Omental fat pad (tissue), 4 donors: ENCODE measurements around the gene ATP6V1F. TPM values are rescaled to one million over a fixed set of nuclear protein-coding genes. Genes with fewer than 3 reads are reported as not detected.

Experiments used
- ATAC-seq: fragments of 150-250 bp; one replicate; pipeline ENCODE4 v1.9.1; 2016; ENCODE audit warnings: mild to moderate bottlenecking, moderate library complexity; ENCODE audit not compliant: low FRiP score
- DNase-seq: peaks from one replicate; pipeline ENCODE4 v3.0.0-alpha.2; 2019; ENCODE audit warnings: low spot score
- total RNA-seq, 4 donors: library from RNA; depleted of rRNA; stranded (reverse); fragments of >200 nt; gene quantifications; one replicate each; pipeline ENCODE4 v1.1.0, GENCODE V29; 2016
- TF ChIP-seq, protein P1 (sequence below), 3 donors: fragments of 450-650 bp; IDR thresholded peaks; one replicate each; pipeline ENCODE4 v1.5.1; 2016 to 2017; ENCODE audit warnings: antibody characterized with exemption in 3 of 3, mild to moderate bottlenecking in 3 of 3, moderate library complexity in 2 of 3

Gene ATP6V1F
- total RNA-seq, 4 donors from 2014 or later: 86.7 to 186 (median 133) TPM

DNA sequence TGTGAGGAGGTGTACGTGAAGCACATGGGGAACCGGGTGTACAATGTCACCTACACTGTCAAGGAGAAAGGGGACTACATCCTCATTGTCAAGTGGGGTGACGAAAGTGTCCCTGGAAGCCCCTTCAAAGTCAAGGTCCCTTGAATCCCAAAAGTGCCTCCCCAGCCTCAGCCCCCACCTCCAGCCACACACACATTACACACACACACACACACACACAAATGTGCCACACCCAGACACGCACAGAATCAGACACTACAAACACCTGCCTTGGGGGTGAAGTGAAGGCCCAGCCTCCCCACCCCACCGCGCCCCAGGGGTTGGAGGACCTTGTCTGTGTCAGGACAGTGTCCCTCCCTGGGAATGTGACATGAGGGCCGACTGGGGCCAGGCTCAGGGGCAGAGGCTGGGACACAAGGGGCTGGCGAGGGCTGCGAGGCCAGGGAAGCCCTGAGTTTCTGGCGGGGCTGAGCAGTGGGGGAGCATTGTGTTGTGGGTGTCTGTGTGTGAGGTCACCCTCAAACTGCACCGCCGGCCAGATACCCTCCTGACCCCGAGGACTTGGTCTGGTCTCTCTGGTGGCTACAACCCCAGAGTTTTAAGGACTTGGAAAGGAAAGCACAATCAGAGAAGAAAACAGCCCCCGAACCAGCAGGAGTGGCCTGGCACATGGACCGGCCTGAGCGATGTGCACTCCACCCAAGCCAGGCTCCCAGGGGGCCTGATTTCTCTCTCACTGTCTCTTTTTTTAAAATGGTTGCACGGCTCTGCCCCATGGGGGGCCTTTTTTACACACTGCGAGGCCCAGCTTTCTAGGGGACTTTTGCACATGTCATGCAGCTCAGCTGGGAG, 4.0 kb upstream of the ATP6V1F start:
- no peak for ATAC-seq
- TF ChIP-seq, protein P1, sequence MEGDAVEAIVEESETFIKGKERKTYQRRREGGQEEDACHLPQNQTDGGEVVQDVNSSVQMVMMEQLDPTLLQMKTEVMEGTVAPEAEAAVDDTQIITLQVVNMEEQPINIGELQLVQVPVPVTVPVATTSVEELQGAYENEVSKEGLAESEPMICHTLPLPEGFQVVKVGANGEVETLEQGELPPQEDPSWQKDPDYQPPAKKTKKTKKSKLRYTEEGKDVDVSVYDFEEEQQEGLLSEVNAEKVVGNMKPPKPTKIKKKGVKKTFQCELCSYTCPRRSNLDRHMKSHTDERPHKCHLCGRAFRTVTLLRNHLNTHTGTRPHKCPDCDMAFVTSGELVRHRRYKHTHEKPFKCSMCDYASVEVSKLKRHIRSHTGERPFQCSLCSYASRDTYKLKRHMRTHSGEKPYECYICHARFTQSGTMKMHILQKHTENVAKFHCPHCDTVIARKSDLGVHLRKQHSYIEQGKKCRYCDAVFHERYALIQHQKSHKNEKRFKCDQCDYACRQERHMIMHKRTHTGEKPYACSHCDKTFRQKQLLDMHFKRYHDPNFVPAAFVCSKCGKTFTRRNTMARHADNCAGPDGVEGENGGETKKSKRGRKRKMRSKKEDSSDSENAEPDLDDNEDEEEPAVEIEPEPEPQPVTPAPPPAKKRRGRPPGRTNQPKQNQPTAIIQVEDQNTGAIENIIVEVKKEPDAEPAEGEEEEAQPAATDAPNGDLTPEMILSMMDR (IDR thresholded peaks at IDR 0.05): no peak
- no peak for DNase-seq

DNA sequence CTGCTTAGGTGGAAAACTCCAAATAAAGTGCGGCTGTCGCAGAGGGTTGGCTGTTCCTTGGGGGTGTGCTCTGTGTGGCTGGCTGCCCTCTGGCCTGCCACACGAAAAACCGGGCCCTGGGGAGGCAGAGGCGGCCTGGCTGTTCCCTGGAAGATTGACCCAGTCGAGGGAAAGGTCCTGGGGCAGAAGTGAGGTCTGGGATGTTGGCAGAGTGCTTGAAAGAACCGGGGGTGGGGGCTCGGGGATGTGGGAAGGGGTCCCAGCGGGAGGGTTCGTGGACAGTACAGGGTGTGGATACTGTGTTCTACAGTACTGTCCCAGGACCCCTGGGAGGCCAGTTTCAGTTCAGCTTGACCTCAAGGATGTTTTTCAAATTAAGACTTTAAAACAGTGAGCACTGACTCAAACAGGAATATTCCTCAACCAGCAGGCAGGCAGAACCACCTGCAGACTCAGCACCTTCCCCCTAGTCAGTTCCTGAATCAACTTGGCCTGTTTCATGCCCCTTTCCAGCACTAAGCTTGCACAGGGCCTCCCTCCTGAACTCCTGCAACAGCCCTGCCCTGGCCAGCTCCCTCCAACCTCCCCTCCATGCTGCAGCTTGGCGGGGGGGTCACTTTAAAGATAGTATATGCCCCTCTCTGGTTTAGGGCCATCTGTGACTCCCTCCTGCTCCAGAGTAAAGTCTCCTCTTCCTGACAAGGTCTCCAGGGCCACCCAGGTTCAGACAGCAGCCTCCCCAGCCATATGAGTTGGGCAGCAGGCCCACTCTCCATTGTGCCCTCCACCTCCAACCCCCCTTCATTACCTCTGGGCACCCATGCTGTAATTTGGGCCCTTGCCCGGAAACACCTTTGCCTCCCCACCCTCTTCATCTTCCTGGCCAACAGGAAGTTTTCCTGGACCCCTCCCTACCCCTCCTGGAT, 3.2 kb upstream of the ATP6V1F start:
- DNase-seq (no peak), ATAC-seq (no peak)
- TF ChIP-seq, protein P1 (IDR thresholded peaks at IDR 0.05): no peak

DNA sequence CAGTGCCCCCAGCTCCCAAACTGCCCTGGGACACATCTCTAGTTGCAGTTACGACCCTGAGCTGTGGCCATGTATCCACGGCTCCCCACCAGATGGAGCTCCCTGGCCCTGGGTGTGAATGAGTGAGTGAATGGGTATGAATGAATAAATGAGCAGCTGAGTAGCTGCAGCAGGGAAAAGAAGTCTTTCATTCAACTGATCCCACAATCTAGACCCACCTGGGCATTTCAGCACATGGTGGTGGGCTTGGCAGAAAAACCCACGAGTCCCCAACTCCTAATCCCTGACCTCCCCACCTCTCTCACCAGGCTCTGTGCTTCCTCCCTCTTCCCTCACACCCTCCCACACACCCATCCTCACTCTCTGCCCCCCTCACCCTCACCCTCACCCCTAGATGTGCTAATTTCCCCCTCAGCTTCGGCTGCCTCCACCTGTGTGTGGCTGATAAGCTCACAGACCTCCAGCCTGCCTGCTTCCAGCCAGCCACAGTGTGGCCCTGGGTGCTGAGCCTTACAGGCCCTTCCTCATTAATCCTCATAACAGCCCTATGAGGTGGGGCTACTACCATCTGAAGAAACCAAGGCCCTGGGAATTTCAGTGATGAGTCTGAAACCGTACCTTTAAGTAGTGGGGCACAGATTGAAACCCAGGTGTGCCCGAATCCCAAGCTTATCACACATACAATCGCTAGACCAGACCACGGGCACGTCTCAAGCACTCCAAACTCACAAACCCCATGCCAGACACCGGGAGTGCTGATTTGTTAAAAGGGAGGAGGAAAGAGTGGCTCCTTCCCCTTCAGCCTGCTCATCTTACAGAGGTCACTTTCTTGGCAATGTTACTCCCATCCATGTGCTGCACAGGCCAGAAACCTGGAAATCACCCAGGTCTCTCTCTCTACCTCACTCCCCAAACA, 2.2 kb upstream of the ATP6V1F start:
- peak; percentile 1 for ATAC-seq
- no peak for DNase-seq
- TF ChIP-seq, protein P1 (IDR thresholded peaks at IDR 0.05): no peak

DNA sequence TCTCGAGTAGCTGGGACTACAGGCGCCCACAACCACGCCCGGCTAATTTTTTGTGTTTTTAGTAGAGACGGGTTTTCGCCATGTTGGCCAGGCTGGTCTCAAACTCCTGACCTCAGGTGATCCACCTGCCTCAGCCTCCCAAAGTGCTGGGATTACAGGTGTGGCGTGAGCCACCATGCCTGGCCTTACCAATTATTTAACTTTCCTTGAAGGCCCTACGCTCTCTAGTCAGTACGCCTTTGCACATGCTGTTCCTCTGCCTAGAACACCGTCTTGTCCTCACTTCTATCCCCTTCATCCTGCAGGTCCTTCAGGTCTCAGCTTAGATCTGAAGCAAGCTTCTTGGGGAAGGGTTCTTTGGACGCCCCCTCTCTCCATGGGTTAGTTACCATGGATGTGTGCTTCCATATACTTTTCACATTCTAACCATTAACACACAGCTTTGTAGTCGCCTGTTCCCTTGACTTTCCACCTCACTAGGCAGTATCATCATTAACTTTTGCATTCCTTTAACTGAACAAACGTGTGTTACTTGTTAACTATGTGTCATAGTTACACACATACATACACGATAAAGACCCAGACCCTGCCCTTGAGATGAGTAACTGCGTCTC, 592 bp upstream of the ATP6V1F start:
- no peak for ATAC-seq
- no peak for DNase-seq
- TF ChIP-seq, protein P1 (IDR thresholded peaks at IDR 0.05): no peak

DNA sequence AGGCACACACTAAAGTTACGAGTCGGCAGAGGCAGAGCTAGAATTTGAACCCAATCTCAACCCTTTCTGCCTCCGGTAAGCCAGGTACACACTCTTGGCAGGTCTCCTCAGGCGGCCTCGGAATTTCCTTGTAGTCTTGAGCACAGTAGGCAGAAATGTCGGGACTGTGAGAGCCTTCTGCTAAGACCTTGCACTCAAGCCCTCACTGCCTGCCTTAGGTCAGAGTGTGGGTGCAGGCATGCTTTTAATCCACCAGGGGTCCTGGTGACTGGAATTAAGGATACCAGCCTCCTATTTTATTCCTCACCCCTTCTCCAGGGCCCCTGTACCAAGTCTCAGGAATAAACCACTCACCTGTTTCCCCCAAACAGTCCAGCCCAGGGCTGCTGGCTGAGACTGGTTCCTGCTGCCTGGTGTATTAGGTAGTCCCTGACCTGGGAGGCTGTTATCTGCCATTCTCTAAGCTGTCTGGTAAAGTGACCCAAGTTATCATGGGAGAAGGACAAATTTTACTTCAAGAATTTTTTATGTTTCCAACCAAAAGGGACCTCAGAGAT, 855 bp downstream of the ATP6V1F start:
- DNase-seq: no peak
- TF ChIP-seq, protein P1 (IDR thresholded peaks at IDR 0.05): peak in 1 of 3 donors; percentile 39
- ATAC-seq: peak; percentile 18

DNA sequence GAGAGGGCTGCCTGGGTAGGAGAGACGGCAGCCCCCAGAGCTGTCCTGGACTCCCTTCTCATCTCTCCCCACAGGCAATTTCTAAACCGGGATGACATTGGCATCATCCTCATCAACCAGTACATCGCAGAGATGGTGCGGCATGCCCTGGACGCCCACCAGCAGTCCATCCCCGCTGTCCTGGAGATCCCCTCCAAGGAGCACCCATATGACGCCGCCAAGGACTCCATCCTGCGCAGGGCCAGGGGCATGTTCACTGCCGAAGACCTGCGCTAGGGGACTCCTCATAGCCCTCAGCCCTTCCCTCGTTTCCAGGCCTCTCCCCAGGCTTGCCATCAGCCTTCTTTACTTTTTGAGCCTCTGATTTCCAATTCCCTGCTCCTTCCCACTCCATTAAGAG, 2.6 kb downstream of the ATP6V1F start:
- DNase-seq: no peak

More for the DNA sequence above, 2.6 kb downstream of the ATP6V1F start:
- ATAC-seq: no peak
- TF ChIP-seq, protein P1 (IDR thresholded peaks at IDR 0.05): no peak
